ENCODE data around the gene TINCR.
"Not testable (repeated sequence)": the region's sequence is repeated elsewhere in the genome, so short reads cannot be mapped to it uniquely, and the experiment has no call there.

The TINCR gene

GRCh38 chr19:5567360-5567969 is at the start of gene TINCR:
Gene TINCR, minus strand, starts transcription at chr19:5567953.
- DNase-seq, result no peak

- no peak for DNase-seq
Measured at GRCh38 chr19:5617080-5617479, 49.3 kb upstream of the TINCR start.

GRCh38 chr19:5615756-5616327 is 48.1 kb upstream of the TINCR start:
- no peak for DNase-seq

GRCh38 chr19:5612891-5613865 is 45.4 kb upstream of the TINCR start:
- no peak for DNase-seq

DNA sequence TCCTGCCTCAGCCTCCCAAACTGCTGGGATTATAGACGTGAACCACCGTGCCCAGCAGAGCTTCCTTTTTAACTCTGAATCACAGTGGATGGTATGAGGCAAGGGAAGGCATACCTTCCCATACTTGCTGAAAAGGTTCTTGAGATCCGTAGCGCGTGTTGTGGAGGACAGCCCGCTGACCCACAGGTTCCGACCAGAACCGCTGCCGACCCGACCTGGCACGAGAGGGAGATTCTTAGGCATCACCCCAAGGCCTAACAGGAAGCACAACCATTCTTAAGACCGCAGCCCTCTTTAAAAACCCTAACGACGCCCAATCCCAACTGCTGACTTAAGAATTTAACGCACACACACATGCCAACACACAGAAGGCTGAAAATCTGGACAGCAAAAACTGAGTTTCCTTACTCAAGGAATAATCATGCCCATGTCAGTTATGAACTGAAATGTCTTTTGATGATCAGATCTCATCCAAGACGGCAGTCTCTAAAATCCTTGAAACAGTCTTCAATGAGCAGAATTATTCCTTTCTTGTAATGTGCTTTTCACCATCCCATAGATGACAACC is 42.2 kb upstream of the TINCR start:
- no peak for DNase-seq

DNA sequence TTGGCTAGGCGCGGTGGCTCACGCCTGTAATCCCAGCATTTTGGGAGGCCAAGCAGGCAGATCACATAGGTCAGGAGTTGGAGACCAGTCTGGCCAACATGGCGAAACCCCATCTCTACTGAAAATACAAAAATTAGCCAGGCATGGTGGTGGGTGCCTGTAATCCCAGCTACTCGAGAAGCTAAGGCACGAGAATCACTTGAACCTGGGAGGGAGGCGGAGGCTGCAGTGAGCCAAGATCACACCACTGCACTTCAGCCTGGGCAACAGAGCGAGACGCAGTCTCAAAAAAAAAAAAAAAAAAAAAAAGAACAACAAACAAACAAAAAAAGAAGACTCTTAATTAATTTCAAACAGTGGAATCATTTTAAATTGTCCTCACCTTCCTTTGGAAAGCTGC is 41.0 kb upstream of the TINCR start:
- not testable (repeated sequence) for DNase-seq

- no peak for DNase-seq
Measured at GRCh38 chr19:5608291-5608690, 40.5 kb upstream of the TINCR start.

- DNase-seq, result no peak
Measured at GRCh38 chr19:5607318-5608275, 39.8 kb upstream of the TINCR start.

DNA sequence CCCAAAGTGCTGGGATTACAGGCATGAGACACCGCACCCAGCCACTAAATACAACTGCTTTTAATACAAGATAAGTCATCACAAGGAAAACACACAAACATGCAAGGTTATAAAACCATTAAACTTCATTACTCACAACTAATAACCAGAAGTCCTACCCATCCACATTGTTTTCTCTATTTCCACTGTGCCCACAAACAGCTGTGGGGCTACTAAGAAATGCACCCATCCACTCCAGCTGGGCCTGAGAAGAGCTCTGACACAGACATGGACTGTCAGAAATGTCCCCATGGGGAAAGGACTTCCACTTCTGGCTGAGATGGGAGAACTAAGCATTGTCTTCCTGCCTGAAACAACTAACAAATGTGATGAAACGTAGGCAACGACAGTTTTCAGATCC is 37.6 kb upstream of the TINCR start:
- no peak for DNase-seq

- no peak for DNase-seq
Measured at GRCh38 chr19:5603626-5604025, 35.9 kb upstream of the TINCR start.

DNA sequence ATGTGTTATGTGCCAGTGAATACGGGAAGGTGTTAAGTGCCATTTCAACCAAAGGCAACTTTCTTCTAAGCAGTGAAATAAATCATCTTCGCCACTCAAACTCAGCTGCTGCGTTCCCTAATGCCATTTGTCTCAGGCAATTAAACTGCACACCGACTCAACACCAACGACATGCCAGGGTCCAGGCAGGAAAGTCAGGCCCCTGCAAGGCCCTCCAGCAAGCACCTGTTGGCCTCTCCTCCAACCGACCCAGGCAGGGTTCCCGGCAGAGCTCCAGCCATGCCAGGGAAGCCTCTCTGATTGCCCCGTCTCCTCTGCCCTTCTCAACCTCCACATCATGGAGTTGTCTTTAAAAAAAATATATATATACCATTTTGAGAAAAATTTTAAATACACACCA is 33.0 kb upstream of the TINCR start:
- DNase-seq, result no peak

GRCh38 chr19:5595745-5596144 is 28.0 kb upstream of the TINCR start:
- no peak for DNase-seq

GRCh38 chr19:5595129-5595528 is 27.4 kb upstream of the TINCR start:
- no peak for DNase-seq

DNA sequence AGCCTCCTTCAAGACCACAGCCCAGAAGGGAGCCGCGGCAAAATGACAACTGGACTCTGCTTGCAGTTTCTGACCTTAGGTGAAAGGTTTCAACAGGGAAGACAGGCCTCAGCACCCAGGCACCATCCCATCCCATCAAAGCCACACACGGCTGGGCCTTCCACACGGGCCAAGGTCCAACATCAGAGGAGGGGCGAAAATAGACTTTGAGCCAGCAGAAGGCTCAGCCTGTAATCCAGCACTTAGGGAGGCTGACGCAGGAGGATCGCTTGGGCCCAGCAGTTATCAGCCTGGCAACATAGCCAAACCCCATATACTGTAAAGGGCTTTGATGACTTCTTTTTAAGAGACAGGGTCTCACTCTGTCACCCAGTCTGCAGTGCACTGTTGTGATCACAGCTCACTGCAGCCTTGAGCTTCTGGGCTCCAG is 26.8 kb upstream of the TINCR start:
- DNase-seq, result no peak

- no peak for DNase-seq
Measured at GRCh38 chr19:5593343-5594255, 25.8 kb upstream of the TINCR start.

DNA sequence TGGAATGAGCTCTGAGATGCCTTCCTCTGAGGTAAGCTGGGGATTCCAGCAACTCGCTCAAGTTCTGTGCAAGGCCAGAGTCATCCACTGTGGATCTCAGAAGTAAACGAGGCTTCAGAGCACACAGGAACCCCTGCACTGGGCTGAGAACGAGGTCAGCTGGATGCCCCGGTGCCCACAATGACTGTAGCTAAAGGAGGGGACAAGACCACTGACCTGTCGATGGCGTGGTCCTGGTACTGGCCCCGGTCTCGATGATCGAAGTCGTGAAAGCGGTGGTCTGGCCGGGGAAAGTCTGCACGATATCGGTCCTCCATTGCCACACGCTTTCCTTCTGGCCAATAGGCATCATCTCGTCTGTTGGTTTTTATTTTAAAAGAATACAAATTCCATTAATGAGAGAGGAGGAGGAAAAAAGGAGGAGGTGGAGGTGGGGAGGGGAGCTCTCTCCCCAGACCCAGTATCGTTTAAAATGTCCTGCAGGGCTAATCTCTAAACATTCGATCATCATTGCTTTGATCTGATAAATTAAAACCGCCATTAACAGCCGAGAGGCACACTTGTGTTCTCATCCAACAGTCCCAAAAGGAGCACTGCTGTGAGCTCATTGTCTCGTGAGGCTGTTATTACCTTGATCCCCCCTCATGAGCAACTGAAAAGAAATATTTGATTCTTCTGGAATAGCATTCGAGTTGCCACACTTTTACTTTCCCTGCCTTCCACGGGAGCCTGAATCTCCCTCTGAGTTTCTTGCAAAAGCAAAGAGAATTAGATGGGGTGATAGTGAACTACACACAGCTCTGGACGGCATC is 25.0 kb upstream of the TINCR start:
- DNase-seq, result no peak

DNA sequence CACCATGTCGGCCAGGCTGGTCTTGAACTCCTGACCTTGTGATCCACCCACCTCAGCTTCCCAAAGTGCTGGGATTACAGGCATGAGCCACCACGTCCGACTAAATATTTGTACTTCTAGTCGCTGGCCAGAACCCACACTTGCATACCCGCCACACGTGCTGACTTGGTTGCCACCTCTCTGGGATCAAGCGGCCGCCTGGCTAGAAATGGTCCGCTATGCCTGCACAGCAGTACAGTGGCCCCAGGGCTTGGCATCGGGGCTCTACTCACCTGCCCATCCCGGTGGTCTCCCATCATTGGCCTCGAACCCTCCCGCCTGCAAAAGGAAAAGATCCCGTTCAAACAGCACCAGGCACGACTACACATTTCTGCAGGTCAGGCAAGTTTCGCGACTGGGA is 23.7 kb upstream of the TINCR start:
- DNase-seq, result no peak

DNA sequence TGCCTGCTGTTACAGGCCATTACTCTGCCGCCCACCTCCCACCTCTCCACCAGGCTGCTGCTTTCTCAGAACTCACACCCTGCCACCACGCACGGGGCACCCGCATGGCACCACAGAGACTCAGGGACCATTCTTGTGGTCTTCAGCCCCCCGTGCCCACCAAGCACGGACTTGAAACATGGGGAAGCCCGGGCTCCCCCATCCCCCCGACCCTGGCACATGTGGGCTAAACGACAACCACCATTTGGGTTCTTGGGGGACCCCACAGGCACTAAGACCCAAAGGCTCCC is 23.1 kb upstream of the TINCR start:
- no peak for DNase-seq

DNA sequence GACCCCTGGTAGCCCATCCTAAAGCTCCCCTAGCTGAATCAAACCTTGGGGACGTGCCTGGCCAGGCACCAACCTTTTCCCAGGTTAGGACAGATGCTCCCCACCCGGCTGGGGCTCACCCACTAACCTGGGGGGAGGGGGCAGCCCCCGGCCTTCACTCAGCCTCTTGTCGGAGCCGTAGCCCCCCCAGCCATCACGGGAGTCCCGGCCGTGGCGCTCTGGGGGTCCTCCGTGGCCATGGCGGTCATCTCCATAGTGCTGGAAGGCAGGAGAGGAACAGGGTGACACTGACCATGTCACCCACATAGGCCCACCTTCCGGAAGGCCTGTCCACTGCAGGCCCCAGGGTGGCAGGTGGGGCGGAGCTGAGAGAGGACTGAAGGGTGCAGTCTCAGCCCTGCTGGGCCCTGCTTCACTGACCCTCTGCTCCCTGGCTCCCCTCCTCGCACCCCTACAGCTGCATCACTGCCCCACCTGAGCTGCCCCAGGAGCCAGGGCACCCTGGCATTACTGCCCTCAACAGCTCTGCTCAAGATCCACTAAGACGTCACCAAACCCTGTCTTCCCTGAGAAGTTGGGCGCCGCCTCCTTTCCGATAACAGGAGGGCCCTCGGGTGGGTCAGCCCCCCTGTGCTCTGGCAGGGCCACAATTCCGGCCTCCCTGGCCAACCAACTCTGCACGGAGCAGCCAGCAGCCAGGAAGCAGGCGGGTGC is 22.6 kb upstream of the TINCR start:
- DNase-seq, result no peak

Data from stimulated activated CD4-positive, alpha-beta T cell treated with anti-CD3 and anti-CD28 coated beads, Interleukin-1b, Interleukin-23, amount 100 ng/mL, for 48 hours (primary cell).